Stimulated activated CD4-positive, alpha-beta T cell treated with anti-CD3 and anti-CD28 coated beads, Interleukin-12 subunit alpha, Interleukin-12 subunit beta, amount 100 ng/mL, for 24 hours (primary cell): ENCODE data around the gene CYP24A1.

Experiments
- DNase-seq, 2 experiments: peaks; one replicate each; pipeline ENCODE4 v3.0.0-alpha.2; 2020; ENCODE audit warnings: low read depth in 2 of 2

CYP24A1 gene

GRCh38 chr20:54156981-54157835 is 16.6 kb downstream of the CYP24A1 start:
- no peak for DNase-seq

GRCh38 chr20:54156522-54156921 is 17.3 kb downstream of the CYP24A1 start:
- no peak for DNase-seq

- DNase-seq, result no peak
Measured at GRCh38 chr20:54155736-54156317, 18.0 kb downstream of the CYP24A1 start.

- no peak for DNase-seq
Measured at GRCh38 chr20:54154439-54154838, 19.3 kb downstream of the CYP24A1 start.

- DNase-seq, result no peak
Measured at GRCh38 chr20:54153847-54154246, 19.9 kb downstream of the CYP24A1 start.

- no peak for DNase-seq
Measured at GRCh38 chr20:54153041-54153327, 20.8 kb downstream of the CYP24A1 start.

GRCh38 chr20:54152227-54153040 is 21.4 kb downstream of the CYP24A1 start:
- no peak for DNase-seq

GRCh38 chr20:54151511-54152226 is 22.1 kb downstream of the CYP24A1 start:
- DNase-seq, result no peak

GRCh38 chr20:54151075-54151439 is 22.7 kb downstream of the CYP24A1 start:
- no peak for DNase-seq

GRCh38 chr20:54149765-54150264 is 24.0 kb downstream of the CYP24A1 start:
- no peak for DNase-seq

GRCh38 chr20:54148947-54149764 is 24.6 kb downstream of the CYP24A1 start:
- no peak for DNase-seq

- DNase-seq, result no peak
Measured at GRCh38 chr20:54146672-54147071, 27.1 kb downstream of the CYP24A1 start.

GRCh38 chr20:54144847-54145414 is 28.9 kb downstream of the CYP24A1 start:
- DNase-seq, result no peak

- DNase-seq, result no peak
Measured at GRCh38 chr20:54140927-54141566, 32.7 kb downstream of the CYP24A1 start.

GRCh38 chr20:54140486-54140885 is 33.3 kb downstream of the CYP24A1 start:
- no peak for DNase-seq

GRCh38 chr20:54140067-54140466 is 33.7 kb downstream of the CYP24A1 start:
- DNase-seq, result no peak

GRCh38 chr20:54139188-54139587 is 34.6 kb downstream of the CYP24A1 start:
- no peak for DNase-seq

- no peak for DNase-seq
Measured at GRCh38 chr20:54138427-54138826, 35.4 kb downstream of the CYP24A1 start.

- DNase-seq, result no peak
Measured at GRCh38 chr20:54137115-54137514, 36.7 kb downstream of the CYP24A1 start.
